Measurements from ENCODE around the gene AGPAT4.

GRCh38 chr6:161101517-161101916 is 172.3 kb downstream of the AGPAT4 start:
- TF ChIP-seq CTCF (IDR thresholded peaks at IDR 0.05; ENCODE audit: extremely low read depth in 1 of 2, insufficient read depth in 1 of 2, low read depth in 1 of 2, low read length in 2 of 2) (peak; percentile 8 to 26), POLR2AphosphoS5 (IDR thresholded peaks at IDR 0.05; ENCODE audit: insufficient read depth, low read depth, low read length) (no peak), GATA2 (IDR thresholded peaks at IDR 0.05; ENCODE audit: insufficient read depth, insufficient read length, low read depth, low read length) (no peak), EZH2 (IDR thresholded peaks at IDR 0.05; ENCODE audit: borderline replicate concordance, low read depth, low read length, severe bottlenecking) (no peak), POLR2A (IDR thresholded peaks at IDR 0.05; ENCODE audit: low read depth, low read length) (no peak), MYC (IDR thresholded peaks at IDR 0.05; ENCODE audit: low read depth, low read length) (no peak), MAX (IDR thresholded peaks at IDR 0.05; ENCODE audit: insufficient read depth, insufficient read length) (no peak), JUN (IDR thresholded peaks at IDR 0.05; ENCODE audit: borderline replicate concordance, insufficient read depth, insufficient read length, low read depth) (no peak)
